Immature natural killer cell (primary cell): Measurements from ENCODE around the gene DAPK1. TPM values are rescaled to one million over a fixed set of nuclear protein-coding genes. Genes with fewer than 3 reads are reported as not detected.

ENCODE experiments used
- DNase-seq, 3 donors: peaks; one replicate each; pipeline ENCODE4 v3.0.0; 2022; ENCODE audit warnings: mixed read lengths in 1 of 3
- H3K27ac Mint-ChIP-seq, 6 donors: one replicate each; pipeline ENCODE4 v1.8.0; 2020; ENCODE audit warnings: mixed read lengths in 6 of 6, mild to moderate bottlenecking in 5 of 6, inconsistent platforms in 4 of 6, moderate library complexity in 3 of 6
- H3K27me3 Mint-ChIP-seq, 3 donors: one replicate each; pipeline ENCODE4 v1.8.0; 2020 to 2021; ENCODE audit warnings: low read depth in 3 of 3, mild to moderate bottlenecking in 3 of 3, mixed read lengths in 3 of 3, moderate library complexity in 3 of 3, inconsistent platforms in 1 of 3
- H3K36me3 Mint-ChIP-seq, 3 donors: one replicate each; pipeline ENCODE4 v1.8.0; 2020; ENCODE audit warnings: mixed read lengths in 3 of 3, inconsistent platforms in 2 of 3, mild to moderate bottlenecking in 2 of 3
- H3K4me1 Mint-ChIP-seq, 2 donors: one replicate each; pipeline ENCODE4 v1.8.0; 2020; ENCODE audit warnings: inconsistent platforms in 2 of 2, mild to moderate bottlenecking in 2 of 2, mixed read lengths in 2 of 2, moderate library complexity in 1 of 2
- H3K4me3 Mint-ChIP-seq, 5 donors: one replicate each; pipeline ENCODE4 v1.8.0; 2020; ENCODE audit warnings: mild to moderate bottlenecking in 5 of 5, mixed read lengths in 5 of 5, inconsistent platforms in 3 of 5, moderate library complexity in 3 of 5
- H3K9me3 Mint-ChIP-seq, 6 donors: one replicate each; pipeline ENCODE4 v1.8.0; 2020; ENCODE audit warnings: mild to moderate bottlenecking in 6 of 6, mixed read lengths in 6 of 6, inconsistent platforms in 4 of 6, moderate library complexity in 3 of 6
- polyA plus RNA-seq, 3 donors: library from polyadenylated mRNA; unstranded; fragments of 300-500 nt; fragmentation: Illumina TruSeq; gene quantifications; one replicate each; pipeline ENCODE4 v1.2.3, GENCODE V29; 2021

The DAPK1 gene
- polyA plus RNA-seq, 3 donors from 2014 or later, result 0.82 to 1.3 TPM; not detected in 1

DNA sequence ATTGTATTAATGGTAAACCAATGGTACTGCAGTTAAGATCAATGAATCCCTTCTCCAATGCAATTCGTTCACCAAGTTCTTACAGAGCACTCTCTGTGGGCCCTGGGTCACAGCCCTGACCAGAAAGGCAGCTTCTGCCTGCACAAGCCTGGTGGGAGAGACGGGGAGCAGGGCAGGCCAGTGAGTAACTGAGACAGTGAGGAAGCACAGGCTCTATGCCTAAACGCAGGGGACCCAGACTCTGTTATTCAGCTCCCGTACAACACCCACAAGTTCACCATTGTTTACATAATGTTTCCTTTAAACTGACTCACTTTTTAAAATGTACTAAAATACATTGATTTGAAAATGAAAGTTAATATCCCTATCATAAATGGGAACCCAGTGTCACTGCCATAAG is 187.8 kb downstream of the DAPK1 start:
- no peak for DNase-seq

DNA sequence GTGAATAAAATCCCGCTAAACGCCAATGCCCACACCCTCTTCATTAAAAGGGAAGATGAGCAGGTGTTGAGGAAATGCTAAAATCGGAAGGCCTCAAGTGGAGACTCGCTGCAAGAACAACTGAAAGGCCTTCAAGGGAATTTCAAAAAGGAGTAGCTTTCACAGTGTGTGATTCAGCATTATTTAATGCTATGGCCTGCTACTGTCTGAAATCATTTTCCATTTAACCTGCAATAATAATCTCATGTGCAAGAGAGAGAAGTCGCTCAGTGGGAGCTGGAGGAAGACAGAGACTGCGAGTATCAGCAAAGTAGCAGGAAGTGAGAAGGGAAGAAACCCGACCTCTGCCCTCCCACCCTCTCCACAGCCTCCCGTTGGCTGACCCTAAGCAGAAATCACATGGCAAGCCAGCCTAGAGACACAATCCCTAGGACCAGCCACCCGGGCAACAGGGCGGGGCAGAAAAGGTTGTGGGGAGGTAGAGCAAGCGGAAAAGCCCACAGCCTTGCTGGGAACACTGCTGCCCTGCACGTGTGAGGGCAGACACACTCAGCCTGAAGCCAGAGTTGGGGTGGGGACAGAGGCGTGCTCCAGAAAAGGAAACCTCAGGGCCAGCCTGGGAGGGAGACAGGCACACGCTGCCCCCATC is 188.3 kb downstream of the DAPK1 start:
- H3K27ac Mint-ChIP-seq, result peak overlapping the region in 1 of 6 donors; percentile 39
- peaks cover 7 to 8% of the 10 kb centered on the region in 2 donors for H3K4me1 Mint-ChIP-seq
- peaks cover 3 to 6% (median 4%) of the 10 kb centered on the region in 3 donors for H3K27me3 Mint-ChIP-seq
- H3K9me3 Mint-ChIP-seq, result no peaks in the 10 kb centered on the region
- no peak for DNase-seq
- peak overlapping the region in 1 of 5 donors; percentile 18 for H3K4me3 Mint-ChIP-seq
- no peaks in the 10 kb centered on the region for H3K36me3 Mint-ChIP-seq

More for the DNA sequence above, 187.8 kb downstream of the DAPK1 start:
- H3K4me3 Mint-ChIP-seq, result peak overlapping the region in 1 of 5 donors; percentile 18
- H3K4me1 Mint-ChIP-seq, result peaks cover 7 to 8% of the 10 kb centered on the region in 2 donors
- H3K36me3 Mint-ChIP-seq, result no peaks in the 10 kb centered on the region
- H3K27me3 Mint-ChIP-seq, result peaks cover 3 to 6% (median 4%) of the 10 kb centered on the region in 3 donors
- no peaks in the 10 kb centered on the region for H3K9me3 Mint-ChIP-seq
- peak overlapping the region in 1 of 6 donors; percentile 39 for H3K27ac Mint-ChIP-seq

DNA sequence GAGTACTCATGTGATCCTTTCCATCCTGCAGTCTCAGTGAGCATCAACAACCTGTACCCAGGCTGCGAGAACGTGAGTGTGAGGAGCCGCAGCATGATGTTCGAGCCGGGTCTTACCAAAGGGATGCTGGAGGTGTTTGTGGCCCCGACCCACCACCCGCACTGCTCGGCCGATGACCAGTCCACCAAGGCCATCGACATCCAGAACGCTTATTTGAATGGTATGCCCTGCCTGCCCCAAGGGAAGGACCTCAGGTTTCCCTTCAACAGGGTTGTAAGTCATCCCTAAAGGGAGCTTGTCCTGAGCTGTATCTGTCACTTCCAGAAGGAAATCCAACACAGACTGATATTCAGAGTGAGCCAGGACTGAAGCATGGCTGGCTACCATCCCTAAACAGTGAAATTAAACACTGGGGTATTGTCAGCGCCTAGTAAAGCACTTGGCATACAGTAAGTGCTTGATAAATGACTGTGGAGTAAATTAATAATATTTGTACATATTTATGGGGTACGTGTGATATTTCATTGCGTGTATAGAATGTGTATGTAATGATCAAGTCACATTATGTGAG is 188.9 kb downstream of the DAPK1 start:
- Mint-ChIP-seq H3K27me3 (peaks cover 3 to 4% (median 4%) of the 10 kb centered on the region in 3 donors), H3K4me1 (peaks cover 7 to 8% of the 10 kb centered on the region in 2 donors), H3K27ac (no peak overlapping the region), H3K4me3 (no peak overlapping the region), H3K9me3 (no peaks in the 10 kb centered on the region), H3K36me3 (no peaks in the 10 kb centered on the region)
- no peak for DNase-seq

DNA sequence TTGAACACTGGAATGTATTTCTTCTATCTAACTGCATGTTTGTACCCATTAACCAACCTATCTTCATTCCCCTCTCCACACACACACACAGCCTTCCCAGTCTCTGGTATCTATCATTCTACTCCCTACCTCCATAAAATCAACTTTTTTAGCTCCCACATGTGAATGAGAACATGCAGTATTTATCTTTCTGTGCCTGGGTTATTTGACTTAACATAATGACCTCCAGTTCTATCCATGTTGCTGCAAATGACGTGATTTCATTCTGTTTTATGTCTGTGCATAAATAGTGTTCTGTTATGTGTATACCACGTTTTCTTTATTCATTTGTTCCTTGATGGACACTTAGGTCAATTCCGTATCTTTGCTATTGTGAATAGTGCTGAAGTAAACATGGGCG is 189.5 kb downstream of the DAPK1 start:
- peak overlapping the region in 1 of 6 donors; percentile 1 for H3K27ac Mint-ChIP-seq
- no peaks in the 10 kb centered on the region for H3K36me3 Mint-ChIP-seq
- no peak for DNase-seq
- peaks cover 0 to 4% (median 4%) of the 10 kb centered on the region in 3 donors for H3K27me3 Mint-ChIP-seq
- no peak overlapping the region for H3K4me3 Mint-ChIP-seq
- peaks cover 7 to 8% of the 10 kb centered on the region in 2 donors for H3K4me1 Mint-ChIP-seq
- H3K9me3 Mint-ChIP-seq, result no peaks in the 10 kb centered on the region

DNA sequence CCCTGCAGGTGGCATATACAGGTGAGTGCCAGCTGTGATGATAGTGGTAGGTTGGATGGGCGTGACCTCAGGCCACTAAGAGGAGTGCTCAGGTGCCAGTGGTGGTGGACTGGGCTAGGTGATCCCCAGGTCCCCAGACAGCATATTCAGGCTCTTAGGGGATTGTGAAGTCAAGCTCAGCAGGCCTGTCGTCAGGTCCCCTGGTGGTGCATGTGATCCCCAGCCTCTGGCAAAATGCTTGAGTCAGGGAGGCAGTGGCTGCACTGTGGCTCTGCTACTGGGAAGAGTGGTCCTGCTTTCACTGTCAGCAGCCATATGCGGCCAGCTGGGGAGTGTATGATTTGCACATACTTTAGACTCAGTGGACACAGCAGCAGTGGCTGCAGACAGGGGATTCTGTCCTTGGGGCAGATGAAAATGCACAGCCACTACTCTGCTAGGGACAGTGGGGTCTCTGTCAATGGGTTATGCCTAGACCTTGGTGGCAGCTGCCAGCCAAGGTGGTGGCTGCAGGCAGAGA is 196.6 kb downstream of the DAPK1 start:
- Mint-ChIP-seq H3K4me3 (no peak overlapping the region), H3K27ac (no peak overlapping the region)
- DNase-seq, result no peak

DNA sequence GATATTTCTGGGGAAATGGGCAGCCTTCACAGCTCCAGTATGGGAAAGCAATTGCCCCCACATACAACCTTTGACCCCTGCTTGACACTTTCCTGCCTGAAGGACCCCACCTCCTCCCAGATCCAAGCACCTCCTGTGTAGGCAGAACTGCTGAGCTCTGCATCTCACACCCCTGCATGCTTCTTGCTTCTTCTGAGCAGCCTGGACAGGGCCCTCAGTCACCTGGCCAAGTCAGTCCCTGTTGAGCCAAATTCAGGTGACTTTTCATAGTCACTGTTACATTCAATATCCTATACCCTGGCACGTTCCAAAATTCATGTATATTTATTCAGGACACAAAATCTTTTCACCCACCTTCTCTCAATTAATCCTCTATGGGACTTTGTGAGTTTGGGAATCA is 197.9 kb downstream of the DAPK1 start:
- Mint-ChIP-seq H3K27ac (no peak overlapping the region), H3K27me3 (peaks cover 0 to 1% (median 0%) of the 10 kb centered on the region in 3 donors), H3K4me1 (no peaks in the 10 kb centered on the region), H3K9me3 (peaks cover 4 to 8% (median 6%) of the 10 kb centered on the region in 6 donors), H3K4me3 (no peak overlapping the region), H3K36me3 (peaks cover 0 to 5% (median 0%) of the 10 kb centered on the region in 3 donors)
- DNase-seq, result no peak

More for the DNA sequence above, 196.6 kb downstream of the DAPK1 start:
- Mint-ChIP-seq H3K9me3 (peaks cover 4 to 8% (median 6%) of the 10 kb centered on the region in 6 donors), H3K36me3 (peaks cover 0 to 5% (median 0%) of the 10 kb centered on the region in 3 donors), H3K27me3 (peaks cover 0 to 2% (median 1%) of the 10 kb centered on the region in 3 donors), H3K4me1 (no peaks in the 10 kb centered on the region)

DNA sequence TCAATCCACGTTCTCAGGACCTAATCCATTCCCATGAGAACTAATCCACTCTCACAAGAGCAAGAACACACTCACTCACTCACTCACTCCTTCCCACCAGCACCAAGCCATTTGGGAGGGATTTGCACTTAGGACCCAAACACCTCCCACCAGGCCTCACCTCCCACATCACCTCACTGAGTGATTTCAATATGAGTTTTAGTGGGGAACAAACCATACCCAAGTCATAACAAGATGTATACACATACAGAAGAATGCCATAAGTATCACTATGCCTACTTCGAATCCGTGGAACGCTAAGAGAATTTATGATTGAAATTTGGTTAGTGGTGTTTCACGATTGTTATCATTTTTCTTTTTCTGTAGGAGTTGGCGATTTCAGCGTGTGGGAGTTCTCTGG is 199.0 kb downstream of the DAPK1 start:
- H3K4me3 Mint-ChIP-seq, result no peak overlapping the region
- H3K4me1 Mint-ChIP-seq, result no peaks in the 10 kb centered on the region
- H3K36me3 Mint-ChIP-seq, result peaks cover 0 to 5% (median 0%) of the 10 kb centered on the region in 3 donors
- H3K27ac Mint-ChIP-seq, result no peak overlapping the region
- H3K27me3 Mint-ChIP-seq, result peaks cover 0 to 1% (median 0%) of the 10 kb centered on the region in 3 donors
- DNase-seq, result no peak
- H3K9me3 Mint-ChIP-seq, result peaks cover 4 to 8% (median 6%) of the 10 kb centered on the region in 6 donors

DNA sequence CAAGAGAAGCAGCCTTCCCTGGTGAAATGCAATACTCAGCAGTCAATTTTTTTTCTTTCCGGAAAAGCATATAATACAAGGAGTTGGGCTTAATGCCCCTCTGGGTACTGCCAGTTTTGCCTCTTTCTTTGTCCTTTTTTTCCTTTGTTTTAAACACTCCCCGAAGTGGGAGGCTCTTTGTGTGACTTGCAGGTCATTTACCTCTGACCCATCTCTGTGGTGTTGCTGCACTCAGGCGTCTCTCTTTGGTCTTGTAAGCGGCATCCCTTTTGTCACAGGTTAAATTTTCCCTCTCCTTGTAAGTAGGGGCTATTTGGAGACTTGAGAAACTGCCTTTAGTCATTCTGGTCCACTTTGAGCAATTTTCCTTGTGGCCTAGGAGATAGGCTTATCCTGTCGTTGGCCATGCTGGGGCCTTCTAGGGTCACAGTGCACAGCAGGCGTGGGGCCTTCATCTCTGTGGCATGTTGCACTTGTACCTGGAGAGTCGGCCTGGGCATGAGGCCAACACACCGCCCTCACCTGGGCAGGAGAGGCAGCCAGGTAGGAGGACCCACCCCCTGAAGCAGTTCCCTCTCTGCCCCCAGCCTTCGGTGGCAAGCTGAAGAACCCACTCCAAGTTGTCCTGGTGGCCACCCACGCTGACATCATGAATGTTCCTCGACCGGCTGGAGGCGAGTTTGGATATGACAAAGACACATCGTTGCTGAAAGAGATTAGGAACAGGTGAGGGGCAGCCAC is 200.6 kb downstream of the DAPK1 start:
- Mint-ChIP-seq H3K36me3 (peaks cover 0 to 3% (median 0%) of the 10 kb centered on the region in 3 donors), H3K9me3 (peaks cover 2 to 7% (median 4%) of the 10 kb centered on the region in 6 donors), H3K4me1 (no peaks in the 10 kb centered on the region), H3K4me3 (no peak overlapping the region), H3K27ac (no peak overlapping the region), H3K27me3 (peaks cover 0 to 1% (median 0%) of the 10 kb centered on the region in 3 donors)
- DNase-seq, result no peak

DNA sequence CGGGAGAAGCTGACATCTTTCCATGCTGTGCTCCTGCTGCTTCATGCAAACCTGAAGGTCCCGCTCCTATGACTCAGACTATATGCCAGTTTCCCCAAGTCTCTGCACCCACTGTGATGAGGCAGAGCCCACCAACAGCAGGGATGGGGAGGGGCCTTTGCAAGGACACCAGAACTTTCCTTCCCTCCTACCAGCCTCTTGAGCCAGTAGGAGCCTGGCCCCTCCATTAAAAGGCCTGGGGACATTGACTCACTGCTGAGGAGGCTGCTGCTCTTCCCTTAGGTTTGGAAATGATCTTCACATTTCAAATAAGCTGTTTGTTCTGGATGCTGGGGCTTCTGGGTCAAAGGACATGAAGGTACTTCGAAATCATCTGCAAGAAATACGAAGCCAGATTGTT is 202.2 kb downstream of the DAPK1 start:
- peaks cover 0 to 2% (median 0%) of the 10 kb centered on the region in 6 donors for H3K9me3 Mint-ChIP-seq
- H3K4me3 Mint-ChIP-seq, result no peak overlapping the region
- peaks cover 0 to 1% (median 0%) of the 10 kb centered on the region in 3 donors for H3K27me3 Mint-ChIP-seq
- no peaks in the 10 kb centered on the region for H3K36me3 Mint-ChIP-seq
- no peak overlapping the region for H3K27ac Mint-ChIP-seq
- no peaks in the 10 kb centered on the region for H3K4me1 Mint-ChIP-seq
- DNase-seq, result no peak

DNA sequence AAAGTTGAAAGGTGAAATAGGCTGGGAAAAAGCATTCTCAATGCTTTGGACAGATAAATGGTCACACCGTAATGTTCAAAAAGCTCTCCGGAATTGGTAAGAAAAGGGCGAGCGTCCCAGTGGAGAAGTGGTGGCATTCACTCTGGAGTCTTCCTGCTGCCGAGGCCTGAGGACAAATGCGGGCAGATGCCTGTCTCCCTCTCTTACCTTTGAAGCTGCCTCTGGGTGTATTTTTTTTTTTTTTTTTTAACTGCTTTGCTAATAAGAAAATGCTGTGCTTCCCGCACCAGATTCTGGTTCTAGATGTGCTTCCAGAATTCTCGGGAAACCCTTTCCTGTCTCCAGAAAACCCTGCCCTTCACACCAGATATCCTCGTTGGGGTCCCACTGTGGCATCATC is 203.8 kb downstream of the DAPK1 start:
- H3K27me3 Mint-ChIP-seq, result peaks cover 0 to 1% (median 0%) of the 10 kb centered on the region in 3 donors
- H3K36me3 Mint-ChIP-seq, result no peaks in the 10 kb centered on the region
- no peaks in the 10 kb centered on the region for H3K9me3 Mint-ChIP-seq
- H3K4me1 Mint-ChIP-seq, result no peaks in the 10 kb centered on the region
- H3K27ac Mint-ChIP-seq, result no peak overlapping the region
- H3K4me3 Mint-ChIP-seq, result no peak overlapping the region
- DNase-seq, result no peak

DNA sequence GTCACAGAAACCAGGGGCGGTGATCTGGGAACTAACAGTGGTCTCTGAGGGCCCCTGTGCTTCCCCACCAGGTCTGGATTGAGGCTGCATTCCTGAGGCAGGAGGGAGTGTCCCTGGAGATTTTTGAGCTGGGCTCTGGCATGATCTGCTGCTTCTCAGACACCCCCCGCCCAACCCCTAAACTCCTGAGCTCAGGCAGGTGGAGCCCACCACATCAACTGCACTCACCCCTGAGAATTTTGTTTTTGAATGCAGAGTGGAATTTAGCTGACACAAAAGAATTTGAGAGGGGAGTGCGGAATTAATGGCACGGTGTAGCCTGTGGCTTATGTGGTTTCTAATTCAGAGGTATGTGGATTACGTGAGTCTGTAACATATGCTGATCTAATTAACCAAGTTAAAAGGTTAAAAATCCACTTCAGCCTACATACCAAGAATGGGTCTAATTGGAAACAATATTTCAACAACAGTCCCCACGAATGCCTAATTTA is 204.3 kb downstream of the DAPK1 start:
- no peak overlapping the region for H3K27ac Mint-ChIP-seq
- H3K36me3 Mint-ChIP-seq, result no peaks in the 10 kb centered on the region
- no peak overlapping the region for H3K4me3 Mint-ChIP-seq
- no peak for DNase-seq
- H3K4me1 Mint-ChIP-seq, result no peaks in the 10 kb centered on the region
- no peaks in the 10 kb centered on the region for H3K9me3 Mint-ChIP-seq
- H3K27me3 Mint-ChIP-seq, result peaks cover 0 to 1% (median 0%) of the 10 kb centered on the region in 3 donors

DNA sequence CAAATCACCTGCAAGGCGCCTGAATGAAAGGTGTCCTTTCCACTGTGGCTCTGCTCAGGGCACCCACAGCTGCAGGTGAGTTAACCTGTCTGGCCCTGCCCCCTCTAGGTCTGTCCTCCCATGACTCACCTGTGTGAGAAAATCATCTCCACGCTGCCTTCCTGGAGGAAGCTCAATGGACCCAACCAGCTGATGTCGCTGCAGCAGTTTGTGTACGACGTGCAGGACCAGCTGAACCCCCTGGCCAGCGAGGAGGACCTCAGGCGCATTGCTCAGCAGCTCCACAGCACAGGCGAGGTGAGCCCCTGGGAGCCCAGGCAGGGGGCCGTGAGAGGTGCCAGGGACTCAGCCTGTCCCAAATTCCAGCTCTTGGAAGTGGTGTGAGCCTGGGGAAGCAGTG is 205.3 kb downstream of the DAPK1 start:
- Mint-ChIP-seq H3K4me3 (no peak overlapping the region), H3K36me3 (peaks cover 0 to 3% (median 0%) of the 10 kb centered on the region in 3 donors)
- no peak for DNase-seq

DNA sequence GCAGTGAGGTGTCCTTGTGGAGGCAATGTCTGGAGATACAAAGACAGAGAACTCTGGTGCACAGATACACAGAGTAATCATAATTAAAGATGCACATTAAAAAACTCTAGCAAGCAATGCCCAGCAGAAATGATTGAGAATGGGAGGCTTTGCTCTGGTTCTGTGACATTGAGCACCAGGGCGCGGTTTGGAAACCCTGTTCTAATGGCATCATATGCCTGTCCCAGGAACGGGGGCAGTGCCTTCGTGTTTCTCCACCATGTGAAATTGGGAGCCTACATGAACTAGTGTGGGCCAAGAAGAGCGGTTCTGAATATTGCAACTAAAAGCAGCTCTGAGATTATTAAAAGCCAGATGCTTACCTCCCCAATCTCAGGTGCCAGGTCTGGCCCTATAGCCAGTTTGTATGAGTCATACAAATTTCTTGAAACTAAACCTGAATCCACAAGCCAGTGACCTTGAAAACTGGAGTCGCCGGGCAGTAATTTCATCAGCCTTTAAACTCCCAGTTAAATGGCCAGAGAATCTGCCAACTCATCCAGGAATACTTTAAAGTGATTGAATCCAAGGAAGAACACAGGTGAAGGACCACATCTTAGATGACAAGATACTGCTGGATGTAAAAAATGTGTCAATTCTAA is 206.1 kb downstream of the DAPK1 start:
- H3K4me3 Mint-ChIP-seq, result no peak overlapping the region
- no peak for DNase-seq
- H3K4me1 Mint-ChIP-seq, result no peaks in the 10 kb centered on the region
- no peaks in the 10 kb centered on the region for H3K9me3 Mint-ChIP-seq
- peaks cover 0 to 1% (median 0%) of the 10 kb centered on the region in 3 donors for H3K27me3 Mint-ChIP-seq
- H3K36me3 Mint-ChIP-seq, result peaks cover 0 to 3% (median 0%) of the 10 kb centered on the region in 3 donors
- H3K27ac Mint-ChIP-seq, result no peak overlapping the region

More for the DNA sequence above, 205.3 kb downstream of the DAPK1 start:
- Mint-ChIP-seq H3K9me3 (no peaks in the 10 kb centered on the region), H3K4me1 (no peaks in the 10 kb centered on the region), H3K27me3 (peaks cover 0 to 1% (median 0%) of the 10 kb centered on the region in 3 donors), H3K27ac (no peak overlapping the region)
